Activated CD4-positive, alpha-beta T cell treated with anti-CD3 and anti-CD28 coated beads for 1 hour (primary cell): ENCODE measurements around the gene OSBPL10.

Experiments
- DNase-seq: peaks from one replicate; pipeline ENCODE4 v3.0.0-alpha.2; 2020

Gene OSBPL10

GRCh38 chr3:31957106-31957505, 24.0 kb downstream of the OSBPL10 start:
- DNase-seq: no peak

- DNase-seq: no peak
These were observed 25.5 kb downstream of the OSBPL10 start for GRCh38 chr3:31955581-31955980.

- no peak for DNase-seq
These were observed 27.4 kb downstream of the OSBPL10 start for GRCh38 chr3:31953636-31954035.

GRCh38 chr3:31953091-31953490, 28.0 kb downstream of the OSBPL10 start:
- DNase-seq: no peak

- DNase-seq: no peak
These were observed 28.9 kb downstream of the OSBPL10 start for GRCh38 chr3:31952205-31952604.

GRCh38 chr3:31948280-31948679, 32.8 kb downstream of the OSBPL10 start:
- no peak for DNase-seq

GRCh38 chr3:31947671-31948091, 33.4 kb downstream of the OSBPL10 start:
- DNase-seq: no peak

- DNase-seq: no peak
These were observed 33.9 kb downstream of the OSBPL10 start for GRCh38 chr3:31947162-31947561.

- no peak for DNase-seq
These were observed 34.5 kb downstream of the OSBPL10 start for GRCh38 chr3:31946484-31947081.

GRCh38 chr3:31945738-31946052, 35.4 kb downstream of the OSBPL10 start:
- DNase-seq: no peak

GRCh38 chr3:31943041-31943440, 38.0 kb downstream of the OSBPL10 start:
- no peak for DNase-seq

GRCh38 chr3:31942446-31942845, 38.6 kb downstream of the OSBPL10 start:
- DNase-seq: no peak

GRCh38 chr3:31937225-31937624, 43.8 kb downstream of the OSBPL10 start:
- no peak for DNase-seq

- DNase-seq: no peak
These were observed 44.5 kb downstream of the OSBPL10 start for GRCh38 chr3:31936420-31937060.

GRCh38 chr3:31934866-31935265, 46.2 kb downstream of the OSBPL10 start:
- no peak for DNase-seq

GRCh38 chr3:31934018-31934417, 47.0 kb downstream of the OSBPL10 start:
- no peak for DNase-seq

- DNase-seq: no peak
These were observed 48.1 kb downstream of the OSBPL10 start for GRCh38 chr3:31932990-31933389.

GRCh38 chr3:31929826-31930502, 51.1 kb downstream of the OSBPL10 start:
- no peak for DNase-seq

- no peak for DNase-seq
These were observed 53.3 kb downstream of the OSBPL10 start for GRCh38 chr3:31927811-31928210.

- no peak for DNase-seq
These were observed 54.5 kb downstream of the OSBPL10 start for GRCh38 chr3:31926543-31926942.

GRCh38 chr3:31925271-31925630, 55.8 kb downstream of the OSBPL10 start:
- no peak for DNase-seq

- no peak for DNase-seq
These were observed 56.3 kb downstream of the OSBPL10 start for GRCh38 chr3:31924610-31925270.

GRCh38 chr3:31922962-31923361, 58.1 kb downstream of the OSBPL10 start:
- DNase-seq: no peak

- DNase-seq: no peak
These were observed 59.2 kb downstream of the OSBPL10 start for GRCh38 chr3:31921837-31922236.
